GM12878 (cell line): ENCODE data around the gene SIRT5. TPM values are rescaled to one million over a fixed set of nuclear protein-coding genes. Genes with fewer than 3 reads are reported as not detected.

ENCODE experiments used
- ATAC-seq: fragments of 200-7000 bp; cut with Tn5 transposase; 3 replicates; pipeline ENCODE4 v1.9.1; 2020; ENCODE audit warnings: mild to moderate bottlenecking, moderate library complexity
- BruUV-seq: library from RNA; stranded (reverse); fragments of 400-500 nt; replicated peaks from 2 replicates; lab custom pipeline; 2021; lab: Mats Ljungman, UMichigan
- CTCF ChIA-PET: fragments of 300-600 bp; sonication (Branson Sonifier 250); formaldehyde crosslinking; extraction: SDS; loops from one replicate; lab custom pipeline; 2021; ENCODE audit warnings: inconsistent platforms; lab: Yijun Ruan, JAX
- POLR2A ChIA-PET: fragments of 350-600 bp; formaldehyde crosslinking; extraction: SDS; loops from one replicate; lab custom pipeline; 2021; ENCODE audit warnings: inconsistent platforms; lab: Charles Lee
- RAD21 ChIA-PET: fragments of 300-600 bp; sonication (Branson Sonifier 250); formaldehyde crosslinking; loops from one replicate; lab custom pipeline; 2023; ENCODE audit warnings: antibody characterized with exemption; ENCODE audit not compliant: unreplicated experiment; lab: Charles Lee
- SMC1A ChIA-PET: fragments of 300-600 bp; sonication (Branson Sonifier 250); formaldehyde crosslinking; loops from one replicate; lab custom pipeline; 2023; ENCODE audit not compliant: unreplicated experiment, uncharacterized antibody; lab: Charles Lee
- DNase-seq: peaks from one replicate; pipeline ENCODE4 v3.0.0-alpha.2; 2011; ENCODE audit warnings: low read depth, low spot score
- FAIRE-seq: peaks from 3 replicates; lab custom pipeline; 2011; peaks lifted over from hg19 to GRCh38; lab: Jason Lieb, UNC
- H2AFZ ChIP-seq: 2 replicates; pipeline ENCODE4 v1.6.0; 2011; ENCODE audit warnings: low read depth, low read length, control low read depth; ENCODE audit not compliant: control insufficient read depth
- H3K27ac ChIP-seq: 2 replicates; pipeline ENCODE4 v1.5.1; 2011; ENCODE audit warnings: control low read depth; ENCODE audit not compliant: control insufficient read depth, insufficient read depth
- H3K27me3 ChIP-seq, 2 experiments: replicated peaks in 1 of 2; 2 replicates each; pipeline versions ENCODE4 v1.6.0 to v1.6.1; 2011; ENCODE audit warnings: low read length in 1 of 2; ENCODE audit not compliant: control insufficient read depth in 2 of 2, insufficient read depth in 2 of 2
- H3K36me3 ChIP-seq, 2 experiments: 2 replicates each; pipeline ENCODE4 v1.5.1; 2011; ENCODE audit warnings: low read length in 1 of 2; ENCODE audit not compliant: control insufficient read depth in 2 of 2, insufficient read depth in 2 of 2
- H3K4me1 ChIP-seq: 2 replicates; pipeline ENCODE4 v1.6.1; 2011; ENCODE audit warnings: mild to moderate bottlenecking, low read length, moderate library complexity, mixed read lengths; ENCODE audit not compliant: control insufficient read depth, insufficient read depth
- H3K4me2 ChIP-seq: 2 replicates; pipeline ENCODE4 v1.6.0; 2011; ENCODE audit warnings: control low read depth; ENCODE audit not compliant: control insufficient read depth, insufficient read depth
- H3K4me3 ChIP-seq: fragments of 200-600 bp; sonication (generic); 2 replicates; pipeline ENCODE4 v1.5.1; 2016
- H3K79me2 ChIP-seq: 2 replicates; pipeline ENCODE4 v1.6.0; 2011; ENCODE audit warnings: low read length; ENCODE audit not compliant: control insufficient read depth, insufficient read depth
- H3K9ac ChIP-seq: 2 replicates; pipeline ENCODE4 v1.8.0; 2011; ENCODE audit warnings: low read length, control low read depth, mixed read lengths; ENCODE audit not compliant: control insufficient read depth, insufficient read depth
- H3K9me3 ChIP-seq: replicated peaks from 3 replicates; pipeline ENCODE4 v1.5.1; 2011; ENCODE audit warnings: mild to moderate bottlenecking, low read length; ENCODE audit not compliant: control insufficient read depth, insufficient read depth
- H4K20me1 ChIP-seq: 2 replicates; pipeline ENCODE4 v1.6.0; 2011; ENCODE audit not compliant: control insufficient read depth, insufficient read depth
- GATAD2B ChIP-seq: fragments of 450-650 bp; conservative IDR thresholded peaks from 2 replicates; pipeline ENCODE4 v1.6.1; 2017; ENCODE audit warnings: low read depth, mild to moderate bottlenecking, moderate library complexity
- MEF2B ChIP-seq: fragments of 450-650 bp; IDR thresholded peaks from 2 replicates; pipeline ENCODE4 v1.6.1; 2018; ENCODE audit warnings: mild to moderate bottlenecking, moderate library complexity; ENCODE audit not compliant: partially characterized antibody, poor library complexity, severe bottlenecking
- MXI1 ChIP-seq: fragments of 150-350 bp; IDR thresholded peaks from 2 replicates; pipeline ENCODE4 v1.6.1; 2011; ENCODE audit warnings: low read depth, mild to moderate bottlenecking, inconsistent platforms, low read length, improper control_type of control experiment
- SREBF1 ChIP-seq: IDR thresholded peaks from 2 replicates; pipeline ENCODE4 v1.6.1; 2012; ENCODE audit warnings: mild to moderate bottlenecking, low read length
- SRF ChIP-seq, 2 experiments: IDR thresholded peaks; 2 replicates each; pipeline ENCODE4 v1.6.1; 2011; ENCODE audit warnings: low read depth in 2 of 2, low read length in 2 of 2, mild to moderate bottlenecking in 1 of 2, moderate library complexity in 1 of 2
- STAT1 ChIP-seq: fragments of 450-650 bp; conservative IDR thresholded peaks from 2 replicates; pipeline ENCODE4 v1.6.1; 2014; ENCODE audit warnings: antibody characterized with exemption, mild to moderate bottlenecking
- ZNF384 ChIP-seq: IDR thresholded peaks from 2 replicates; pipeline ENCODE4 v1.6.1; 2012; ENCODE audit warnings: low read depth, mild to moderate bottlenecking, low read length, improper control_type of control experiment, borderline replicate concordance
- WGBS: methylation state at CpG from one replicate; pipeline ENCODE4 v1.1.6; 2016; ENCODE audit warnings: low lambda C conversion rate; ENCODE audit not compliant: insufficient replicate concordance, insufficient coverage; ENCODE audit errors: missing lambda C conversion rate; 5-methylcytosine and 5-hydroxymethylcytosine counted together
- in situ Hi-C: fragments of 300-500 bp; cut with MboI; formaldehyde crosslinking; loops from 9 replicates; pipeline ENCODE4 v1.14.3; 2018; ENCODE audit warnings: mixed read lengths
- intact Hi-C: fragments of 100-400 bp; cut with micrococcal nuclease; formaldehyde crosslinking; loops from one replicate; pipeline ENCODE4 v1.14.2; 2022; ENCODE audit not compliant: unreplicated experiment
- polyA plus RNA-seq, 11 experiments: library from polyadenylated mRNA; depleted of rRNA in 4 of 11; unstranded in 6 of 11; stranded (reverse) in 5 of 11; fragments of >200 nt; fragmentation: Nextera tagmentation in 4 of 11; fragmentation: Illumina TruSeq in 1 of 11; extraction: Ambion mirVana in 4 of 11; extraction: Trizol in 1 of 11; gene quantifications; 1 replicate in 1 of 11; 2 replicates in 10 of 11; pipeline versions ENCODE4 v1.2.1 to v1.2.3, GENCODE V29; 2011 to 2016; ENCODE audit warnings: inconsistent platforms in 2 of 11, missing spikeins in 2 of 11, low read depth in 1 of 11
- total RNA-seq, 4 experiments: library from RNA; depleted of rRNA in 3 of 4; stranded (reverse); fragments of >200 nt in 3 of 4; fragmentation: Illumina TruSeq in 1 of 4; extraction: Trizol in 1 of 4; gene quantifications; 2 replicates each; pipeline versions ENCODE4 v1.2.1 to v1.2.3, GENCODE V29; 2013 to 2021
- TF ChIP-seq, protein P1 (sequence below): fragments of 450-650 bp; formaldehyde crosslinking; IDR thresholded peaks from 2 replicates; pipeline ENCODE4 v1.5.0; 2022; ENCODE audit warnings: mild to moderate bottlenecking, missing genetic modification characterization
- TF ChIP-seq, protein P2 (sequence below): IDR thresholded peaks from 2 replicates; pipeline ENCODE4 v1.6.1; 2011; ENCODE audit warnings: low read depth, low read length, improper control_type of control experiment, borderline replicate concordance
- TF ChIP-seq, protein P3 (sequence below): fragments of 450-650 bp; IDR thresholded peaks from 2 replicates; pipeline ENCODE4 v1.6.1; 2018; ENCODE audit warnings: mild to moderate bottlenecking, low read depth, moderate library complexity; ENCODE audit not compliant: partially characterized antibody

Gene SIRT5
- total and polyA plus RNA-seq, 10 of the 15 experiments (the other 5 are each of a cell fraction or from before 2014, with no cell fraction given), result 1.7 to 12.4 (median 10.0) TPM

DNA sequence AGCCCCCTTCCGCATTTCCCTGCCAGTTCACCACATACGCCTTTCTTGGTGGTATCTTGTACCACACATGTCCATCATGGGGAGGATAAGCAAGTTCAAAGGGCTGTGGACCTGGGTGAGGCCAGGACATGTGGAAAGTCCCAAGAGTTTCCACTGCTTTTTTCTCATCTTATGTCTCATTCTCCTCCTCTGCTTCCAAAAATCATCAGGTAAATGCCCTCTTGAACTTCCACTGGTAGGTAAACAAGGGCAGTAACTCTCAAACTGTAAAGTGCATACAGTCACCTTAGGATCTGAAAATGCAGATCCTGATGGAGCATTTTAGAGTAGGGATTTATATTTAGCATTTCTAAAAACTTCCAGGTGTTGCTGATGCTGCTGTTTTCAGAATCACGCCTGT, 7.9 kb upstream of the SIRT5 start:
- no peaks in the 10 kb centered on the region for H4K20me1 ChIP-seq
- H3K27me3 ChIP-seq, result no peaks in the 10 kb centered on the region
- H3K36me3 ChIP-seq, result no peaks in the 10 kb centered on the region
- H3K27ac ChIP-seq, result no peak overlapping the region
- no peak overlapping the region for H3K9ac ChIP-seq
- ATAC-seq, result no peak
- BruUV-seq, result no TSS peak
- intact Hi-C loops, result no loop called here
- FAIRE-seq, result no peak
- H3K9me3 ChIP-seq, result no peaks in the 10 kb centered on the region
- H2AFZ ChIP-seq, result no peak overlapping the region
- H3K4me3 ChIP-seq, result no peak overlapping the region
- CTCF ChIA-PET, result no interaction called here
- no peak overlapping the region for H3K4me2 ChIP-seq
- TF ChIP-seq SRF (IDR thresholded peaks at IDR 0.05; ENCODE audit: low read depth in 2 of 2, low read length in 2 of 2), result no peak
- no peak for TF ChIP-seq ZNF384
- TF ChIP-seq STAT1, result no peak
- TF ChIP-seq, all 136 proteins: peak for 0
- POLR2A ChIA-PET, result no interaction called here
- RAD21 ChIA-PET, result no interaction called here
- 77% methylated on average over 3 of the region's 3 CpGs for WGBS
- SMC1A ChIA-PET, result no interaction called here
- no peaks in the 10 kb centered on the region for H3K4me1 ChIP-seq
- H3K79me2 ChIP-seq, result no peaks in the 10 kb centered on the region
- DNase-seq, result no peak
- in situ Hi-C loops, result no loop called here

DNA sequence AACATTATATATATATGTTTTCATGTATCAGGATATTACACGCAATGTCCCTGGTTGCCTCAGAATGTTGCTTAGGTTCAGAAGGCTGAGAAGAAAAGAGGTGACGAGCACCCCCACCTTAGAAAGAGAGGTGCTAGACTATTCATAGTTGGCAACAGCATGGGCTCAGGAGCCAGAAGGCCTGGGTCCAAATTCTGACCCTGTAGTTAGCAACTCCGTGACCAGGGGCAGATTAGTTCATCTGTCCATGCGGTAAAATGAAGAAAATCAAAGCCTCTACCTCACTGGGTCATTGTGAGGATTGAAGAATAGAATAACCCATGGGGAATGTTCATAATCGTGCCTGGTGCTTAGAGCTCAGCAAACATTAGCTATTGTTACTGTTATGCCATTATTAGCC, 5.4 kb upstream of the SIRT5 start:
- Histone ChIP-seq H3K36me3 (no peaks in the 10 kb centered on the region), H4K20me1 (no peaks in the 10 kb centered on the region), H3K4me2 (no peak overlapping the region), H3K79me2 (no peaks in the 10 kb centered on the region; the same call in 1 of the 2 replicates), H3K4me3 (no peak overlapping the region), H3K27me3 (no peaks in the 10 kb centered on the region), H3K4me1 (peaks cover 4% of the 10 kb centered on the region), H3K27ac (no peak overlapping the region), H3K9ac (no peak overlapping the region), H2AFZ (no peak overlapping the region), H3K9me3 (no peaks in the 10 kb centered on the region)
- FAIRE-seq (no peak), DNase-seq (no peak), ATAC-seq (no peak)
- ChIA-PET CTCF (no interaction called here), RAD21 (no interaction called here), SMC1A (interaction anchor here (1.5 kb wide), 1 partner anchor 113 kb away, joined by 4 read pairs; no protein-coding TSS in a partner anchor), POLR2A (interaction anchor here (1.5 kb wide), 1 partner anchor 13 kb away, joined by 3 read pairs; no protein-coding TSS in a partner anchor)
- in situ Hi-C loops (no loop called here), intact Hi-C loops (no loop called here)
- 55% methylated on average over 5 of the region's 5 CpGs for WGBS
- no TSS peak for BruUV-seq
- TF ChIP-seq SREBF1 (no peak), GATAD2B (no peak), MEF2B (no peak), MXI1 (no peak)
- TF ChIP-seq, protein P1, sequence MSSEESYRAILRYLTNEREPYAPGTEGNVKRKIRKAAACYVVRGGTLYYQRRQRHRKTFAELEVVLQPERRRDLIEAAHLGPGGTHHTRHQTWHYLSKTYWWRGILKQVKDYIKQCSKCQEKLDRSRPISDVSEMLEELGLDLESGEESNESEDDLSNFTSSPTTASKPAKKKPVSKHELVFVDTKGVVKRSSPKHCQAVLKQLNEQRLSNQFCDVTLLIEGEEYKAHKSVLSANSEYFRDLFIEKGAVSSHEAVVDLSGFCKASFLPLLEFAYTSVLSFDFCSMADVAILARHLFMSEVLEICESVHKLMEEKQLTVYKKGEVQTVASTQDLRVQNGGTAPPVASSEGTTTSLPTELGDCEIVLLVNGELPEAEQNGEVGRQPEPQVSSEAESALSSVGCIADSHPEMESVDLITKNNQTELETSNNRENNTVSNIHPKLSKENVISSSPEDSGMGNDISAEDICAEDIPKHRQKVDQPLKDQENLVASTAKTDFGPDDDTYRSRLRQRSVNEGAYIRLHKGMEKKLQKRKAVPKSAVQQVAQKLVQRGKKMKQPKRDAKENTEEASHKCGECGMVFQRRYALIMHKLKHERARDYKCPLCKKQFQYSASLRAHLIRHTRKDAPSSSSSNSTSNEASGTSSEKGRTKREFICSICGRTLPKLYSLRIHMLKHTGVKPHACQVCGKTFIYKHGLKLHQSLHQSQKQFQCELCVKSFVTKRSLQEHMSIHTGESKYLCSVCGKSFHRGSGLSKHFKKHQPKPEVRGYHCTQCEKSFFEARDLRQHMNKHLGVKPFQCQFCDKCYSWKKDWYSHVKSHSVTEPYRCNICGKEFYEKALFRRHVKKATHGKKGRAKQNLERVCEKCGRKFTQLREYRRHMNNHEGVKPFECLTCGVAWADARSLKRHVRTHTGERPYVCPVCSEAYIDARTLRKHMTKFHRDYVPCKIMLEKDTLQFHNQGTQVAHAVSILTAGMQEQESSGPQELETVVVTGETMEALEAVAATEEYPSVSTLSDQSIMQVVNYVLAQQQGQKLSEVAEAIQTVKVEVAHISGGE, result no peak
- TF ChIP-seq, protein P2, sequence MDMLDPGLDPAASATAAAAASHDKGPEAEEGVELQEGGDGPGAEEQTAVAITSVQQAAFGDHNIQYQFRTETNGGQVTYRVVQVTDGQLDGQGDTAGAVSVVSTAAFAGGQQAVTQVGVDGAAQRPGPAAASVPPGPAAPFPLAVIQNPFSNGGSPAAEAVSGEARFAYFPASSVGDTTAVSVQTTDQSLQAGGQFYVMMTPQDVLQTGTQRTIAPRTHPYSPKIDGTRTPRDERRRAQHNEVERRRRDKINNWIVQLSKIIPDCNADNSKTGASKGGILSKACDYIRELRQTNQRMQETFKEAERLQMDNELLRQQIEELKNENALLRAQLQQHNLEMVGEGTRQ, result no peak
- TF ChIP-seq, protein P3, sequence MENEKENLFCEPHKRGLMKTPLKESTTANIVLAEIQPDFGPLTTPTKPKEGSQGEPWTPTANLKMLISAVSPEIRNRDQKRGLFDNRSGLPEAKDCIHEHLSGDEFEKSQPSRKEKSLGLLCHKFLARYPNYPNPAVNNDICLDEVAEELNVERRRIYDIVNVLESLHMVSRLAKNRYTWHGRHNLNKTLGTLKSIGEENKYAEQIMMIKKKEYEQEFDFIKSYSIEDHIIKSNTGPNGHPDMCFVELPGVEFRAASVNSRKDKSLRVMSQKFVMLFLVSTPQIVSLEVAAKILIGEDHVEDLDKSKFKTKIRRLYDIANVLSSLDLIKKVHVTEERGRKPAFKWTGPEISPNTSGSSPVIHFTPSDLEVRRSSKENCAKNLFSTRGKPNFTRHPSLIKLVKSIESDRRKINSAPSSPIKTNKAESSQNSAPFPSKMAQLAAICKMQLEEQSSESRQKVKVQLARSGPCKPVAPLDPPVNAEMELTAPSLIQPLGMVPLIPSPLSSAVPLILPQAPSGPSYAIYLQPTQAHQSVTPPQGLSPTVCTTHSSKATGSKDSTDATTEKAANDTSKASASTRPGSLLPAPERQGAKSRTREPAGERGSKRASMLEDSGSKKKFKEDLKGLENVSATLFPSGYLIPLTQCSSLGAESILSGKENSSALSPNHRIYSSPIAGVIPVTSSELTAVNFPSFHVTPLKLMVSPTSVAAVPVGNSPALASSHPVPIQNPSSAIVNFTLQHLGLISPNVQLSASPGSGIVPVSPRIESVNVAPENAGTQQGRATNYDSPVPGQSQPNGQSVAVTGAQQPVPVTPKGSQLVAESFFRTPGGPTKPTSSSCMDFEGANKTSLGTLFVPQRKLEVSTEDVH, result no peak
